ENCODE results near the gene MYO1B. TPM values are rescaled to one million over a fixed set of nuclear protein-coding genes. Genes with fewer than 3 reads are reported as not detected.

The MYO1B gene
- total RNA-seq, 6 donors from 2014 or later, result 112 to 311 (median 137) TPM

GRCh38 chr2:191200910-191201309, 44.3 kb upstream of the MYO1B start:
- Histone ChIP-seq H3K4me1 (peaks cover 12 to 22% (median 16%) of the 10 kb centered on the region in 4 donors), H3K4me3 (no peak overlapping the region), H3K36me3 (no peaks in the 10 kb centered on the region), H3K27ac (no peak overlapping the region), H3K27me3 (no peaks in the 10 kb centered on the region), H3K9me3 (no peaks in the 10 kb centered on the region)
- DNase-seq (no peak), ATAC-seq (ENCODE audit: low FRiP score in 2 of 2) (no peak)
- no peak for TF ChIP-seq POLR2AphosphoS5 (IDR thresholded peaks at IDR 0.05)
- TF ChIP-seq EP300 (IDR thresholded peaks at IDR 0.05), result no peak
- no peak for TF ChIP-seq CTCF (IDR thresholded peaks at IDR 0.05)
- TF ChIP-seq POLR2A (IDR thresholded peaks at IDR 0.05), result no peak
- 68 to 93% methylated on average over 1 of the region's 1 CpG for WGBS, 2 donors

GRCh38 chr2:191202209-191202721, 42.9 kb upstream of the MYO1B start:
- Histone ChIP-seq H3K36me3 (no peaks in the 10 kb centered on the region), H3K9me3 (no peaks in the 10 kb centered on the region), H3K4me1 (peaks cover 12 to 22% (median 16%) of the 10 kb centered on the region in 4 donors), H3K27ac (peak overlapping the region in 1 of 4 donors; percentile 13), H3K27me3 (no peaks in the 10 kb centered on the region), H3K4me3 (no peak overlapping the region)
- 34 to 39% methylated on average over 2 of the region's 2 CpGs for WGBS, 2 donors
- DNase-seq, result no peak
- peak in 1 of 2 donors; percentile 44 for ATAC-seq (ENCODE audit: low FRiP score in 2 of 2)
- no peak for TF ChIP-seq EP300 (IDR thresholded peaks at IDR 0.05)

GRCh38 chr2:191202881-191203397, 42.3 kb upstream of the MYO1B start:
- H3K9me3 ChIP-seq, result no peaks in the 10 kb centered on the region
- 38 to 44% methylated on average over 5 of the region's 5 CpGs for WGBS, 2 donors
- peak in 1 of 2 donors; percentile 81 for ATAC-seq (ENCODE audit: low FRiP score in 2 of 2)

GRCh38 chr2:191204433-191204832, 40.8 kb upstream of the MYO1B start:
- ATAC-seq (ENCODE audit: low FRiP score in 2 of 2), result no peak
- Histone ChIP-seq H3K4me3 (no peak overlapping the region), H3K9me3 (no peaks in the 10 kb centered on the region), H3K27ac (no peak overlapping the region), H3K27me3 (no peaks in the 10 kb centered on the region), H3K36me3 (no peaks in the 10 kb centered on the region), H3K4me1 (peaks cover 12 to 22% (median 16%) of the 10 kb centered on the region in 4 donors)
- TF ChIP-seq CTCF (IDR thresholded peaks at IDR 0.05), result no peak
- TF ChIP-seq POLR2A (IDR thresholded peaks at IDR 0.05), result no peak
- no peak for TF ChIP-seq EP300 (IDR thresholded peaks at IDR 0.05)
- TF ChIP-seq POLR2AphosphoS5 (IDR thresholded peaks at IDR 0.05), result no peak
- DNase-seq, result no peak
- 64 to 74% methylated on average over 4 of the region's 4 CpGs for WGBS, 2 donors

More at GRCh38 chr2:191202881-191203397, 42.3 kb upstream of the MYO1B start:
- Histone ChIP-seq H3K4me1 (peaks cover 12 to 22% (median 16%) of the 10 kb centered on the region in 4 donors), H3K27me3 (no peaks in the 10 kb centered on the region), H3K36me3 (no peaks in the 10 kb centered on the region), H3K4me3 (no peak overlapping the region), H3K27ac (peak overlapping the region in 3 of 4 donors; percentile 13 to 16 (median 14))
- no peak for DNase-seq
- TF ChIP-seq CTCF (IDR thresholded peaks at IDR 0.05), result no peak
- no peak for TF ChIP-seq POLR2AphosphoS5 (IDR thresholded peaks at IDR 0.05)
- TF ChIP-seq POLR2A (IDR thresholded peaks at IDR 0.05), result no peak
- no peak for TF ChIP-seq EP300 (IDR thresholded peaks at IDR 0.05)

GRCh38 chr2:191206613-191207471, 38.4 kb upstream of the MYO1B start:
- ATAC-seq (ENCODE audit: low FRiP score in 2 of 2) (no peak), DNase-seq (no peak)
- Histone ChIP-seq H3K27me3 (no peaks in the 10 kb centered on the region), H3K9me3 (no peaks in the 10 kb centered on the region), H3K4me1 (peaks cover 12 to 22% (median 15%) of the 10 kb centered on the region in 4 donors), H3K27ac (peak overlapping the region in 2 of 4 donors; percentile 4 to 52), H3K4me3 (peak overlapping the region in 2 of 4 donors; percentile 1 to 7), H3K36me3 (no peaks in the 10 kb centered on the region)
- WGBS, 2 donors, result 80 to 81% methylated on average over 13 of the region's 13 CpGs
- no peak for TF ChIP-seq CTCF (IDR thresholded peaks at IDR 0.05)
- TF ChIP-seq POLR2A (IDR thresholded peaks at IDR 0.05), result peak in 1 of 4 donors; percentile 50
- TF ChIP-seq EP300 (IDR thresholded peaks at IDR 0.05), result no peak
- TF ChIP-seq POLR2AphosphoS5 (IDR thresholded peaks at IDR 0.05), result no peak

Data from upper lobe of left lung (tissue), 6 donors.